Effector memory CD4-positive, alpha-beta T cell (primary cell): ENCODE data around the gene ANKRD7.
A peak's percentile ranks its signal among the peaks of the same experiment; 100 is the strongest.

Experiments used
- DNase-seq, 3 donors: peaks; one replicate each; pipeline ENCODE4 v3.0.0-alpha.2; 2020
- H3K27ac ChIP-seq: 2 replicates; pipeline ENCODE4 v1.7.0; 2013; ENCODE audit warnings: mild to moderate bottlenecking, low read length, moderate library complexity; ENCODE audit not compliant: insufficient read depth, poor library complexity, severe bottlenecking
- H3K27me3 ChIP-seq: replicated peaks from 2 replicates; pipeline ENCODE4 v1.7.0; 2013; ENCODE audit warnings: mild to moderate bottlenecking, low read length; ENCODE audit not compliant: insufficient read depth, control insufficient read depth, poor library complexity, severe bottlenecking
- H3K36me3 ChIP-seq: 2 replicates; pipeline ENCODE4 v1.7.0; 2013; ENCODE audit warnings: mild to moderate bottlenecking, low read length, moderate library complexity; ENCODE audit not compliant: control insufficient read depth, insufficient read depth
- H3K4me1 ChIP-seq: 2 replicates; pipeline ENCODE4 v1.7.0; 2013; ENCODE audit warnings: low read length, mild to moderate bottlenecking; ENCODE audit not compliant: control insufficient read depth, insufficient read depth, poor library complexity, severe bottlenecking
- H3K4me3 ChIP-seq: 2 replicates; pipeline ENCODE4 v1.7.0; 2013; ENCODE audit warnings: low read length, low read depth, mild to moderate bottlenecking; ENCODE audit not compliant: insufficient read depth, poor library complexity, severe bottlenecking
- H3K9me3 ChIP-seq: 2 replicates; pipeline ENCODE4 v1.7.0; 2013; ENCODE audit warnings: mild to moderate bottlenecking, low read length, moderate library complexity; ENCODE audit not compliant: control insufficient read depth
- total RNA-seq, 3 donors: gene quantifications; one replicate each; lab custom pipeline; 2026; lab: John Stamatoyannopoulos, UW

The ANKRD7 gene, protein sequence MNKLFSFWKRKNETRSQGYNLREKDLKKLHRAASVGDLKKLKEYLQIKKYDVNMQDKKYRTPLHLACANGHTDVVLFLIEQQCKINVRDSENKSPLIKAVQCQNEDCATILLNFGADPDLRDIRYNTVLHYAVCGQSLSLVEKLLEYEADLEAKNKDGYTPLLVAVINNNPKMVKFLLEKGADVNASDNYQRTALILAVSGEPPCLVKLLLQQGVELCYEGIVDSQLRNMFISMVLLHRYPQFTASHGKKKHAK
- total RNA-seq: 0 to 0.35 (median 0.09) reads per million in 3 donors

GRCh38 chr7:118224521-118224920 lies at the start of gene ANKRD7:
ANKRD7 (plus strand) TSS chr7:118224704; CDS start chr7:118224831, 127 bp downstream.
- Histone ChIP-seq H3K27ac (no peak within 1 kb of the TSS), H3K9me3 (no peaks in the 10 kb centered on the region), H3K4me1 (no peaks in the 10 kb centered on the region), H3K4me3 (no peak within 1 kb of the TSS), H3K27me3 (no peaks in the 10 kb centered on the region), H3K36me3 (no peaks in the 10 kb centered on the region)
- no peak for DNase-seq

DNA sequence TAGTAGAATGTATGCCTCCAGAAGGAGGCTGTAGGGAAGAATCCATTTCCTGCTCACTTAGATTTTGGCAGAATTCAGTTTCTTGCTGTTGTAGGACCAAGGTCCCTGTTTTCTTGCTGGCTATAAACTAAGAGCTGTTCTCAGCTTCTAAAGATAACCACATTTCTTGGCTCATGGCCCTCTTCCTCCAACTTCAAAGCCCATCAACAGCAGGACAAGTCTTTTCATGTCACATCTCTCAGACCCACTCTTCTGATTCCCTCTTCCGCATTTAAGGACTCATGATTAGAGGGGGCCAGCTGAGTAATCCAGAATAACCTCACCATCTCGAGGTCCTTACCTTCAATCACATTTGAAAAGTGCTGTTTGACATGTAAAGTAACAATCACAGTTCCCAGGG lies 48.8 kb upstream of the ANKRD7 start:
- Histone ChIP-seq H3K9me3 (no peaks in the 10 kb centered on the region), H3K27me3 (no peaks in the 10 kb centered on the region), H3K4me1 (no peaks in the 10 kb centered on the region), H3K27ac (no peak overlapping the region), H3K4me3 (no peak overlapping the region), H3K36me3 (no peaks in the 10 kb centered on the region)
- DNase-seq: no peak

DNA sequence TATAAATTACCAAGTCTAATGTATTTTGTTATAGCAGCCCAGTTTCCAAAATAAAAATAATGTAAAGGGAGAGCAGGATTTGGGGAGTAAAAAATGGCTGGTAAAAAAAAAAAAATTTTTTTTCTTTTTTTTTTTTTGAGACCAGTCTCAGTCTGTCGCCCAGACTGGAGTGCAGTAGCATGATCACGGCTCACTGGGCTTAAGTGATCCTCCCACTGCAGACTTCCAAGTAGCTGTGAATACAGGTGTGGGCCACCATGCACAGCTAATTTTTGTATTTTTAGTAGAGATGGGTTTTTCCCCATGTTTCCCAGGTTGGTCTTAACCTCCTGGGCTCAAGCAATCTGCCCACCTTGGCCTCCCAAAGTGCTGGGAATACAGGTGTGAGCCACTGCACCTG lies 45.3 kb upstream of the ANKRD7 start:
- peaks cover 5% of the 10 kb centered on the region for H3K4me1 ChIP-seq
- DNase-seq: no peak
- H3K27me3 ChIP-seq: no peaks in the 10 kb centered on the region
- H3K36me3 ChIP-seq: no peaks in the 10 kb centered on the region
- H3K4me3 ChIP-seq: no peak overlapping the region
- no peak overlapping the region for H3K27ac ChIP-seq
- no peaks in the 10 kb centered on the region for H3K9me3 ChIP-seq

GRCh38 chr7:118182593-118183427 lies 41.7 kb upstream of the ANKRD7 start:
- Histone ChIP-seq H3K27me3 (no peaks in the 10 kb centered on the region), H3K36me3 (no peaks in the 10 kb centered on the region), H3K27ac (peak overlapping the region; percentile 89), H3K9me3 (no peaks in the 10 kb centered on the region), H3K4me1 (peaks cover 17% of the 10 kb centered on the region), H3K4me3 (peak overlapping the region; percentile 73)
- no peak for DNase-seq

DNA sequence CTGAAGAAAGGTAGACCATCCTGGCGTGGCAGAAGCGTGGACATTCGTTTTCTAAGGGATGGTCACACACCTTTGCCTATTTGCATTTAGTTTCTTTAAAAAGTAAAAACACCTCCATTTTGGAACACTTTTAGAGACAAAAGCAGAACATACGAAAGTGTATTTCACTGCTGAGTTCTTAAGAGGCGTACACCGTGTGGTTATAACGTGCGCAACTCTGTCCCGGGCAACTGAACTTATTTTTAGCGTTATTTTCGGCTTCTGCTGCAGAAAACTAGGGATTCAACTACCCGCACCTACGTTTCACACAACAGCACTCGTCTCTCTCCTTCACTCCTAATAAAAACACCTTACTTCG lies 41.1 kb upstream of the ANKRD7 start:
- Histone ChIP-seq H3K27me3 (no peaks in the 10 kb centered on the region), H3K27ac (peak overlapping the region; percentile 89), H3K4me3 (peak overlapping the region; percentile 73), H3K36me3 (no peaks in the 10 kb centered on the region), H3K4me1 (peaks cover 17% of the 10 kb centered on the region), H3K9me3 (no peaks in the 10 kb centered on the region)
- no peak for DNase-seq

GRCh38 chr7:118183786-118184564 lies 40.5 kb upstream of the ANKRD7 start, which contains the start of gene LSM8:
LSM8 (plus strand) TSS chr7:118184164; CDS start chr7:118184224, 60 bp downstream.
- no peaks in the 10 kb centered on the region for H3K27me3 ChIP-seq
- H3K4me3 ChIP-seq: peak within 1 kb of the TSS; percentile 73

GRCh38 chr7:118184565-118184940 lies 40.0 kb upstream of the ANKRD7 start:
- no peaks in the 10 kb centered on the region for H3K36me3 ChIP-seq
- no peaks in the 10 kb centered on the region for H3K27me3 ChIP-seq
- peaks cover 17% of the 10 kb centered on the region for H3K4me1 ChIP-seq
- H3K4me3 ChIP-seq: peak overlapping the region; percentile 73
- no peak for DNase-seq
- H3K9me3 ChIP-seq: no peaks in the 10 kb centered on the region
- H3K27ac ChIP-seq: peak overlapping the region; percentile 89

More at GRCh38 chr7:118183786-118184564, 40.5 kb upstream of the ANKRD7 start, which contains the start of gene LSM8:
- Histone ChIP-seq H3K27ac (peak within 1 kb of the TSS; percentile 89), H3K36me3 (no peaks in the 10 kb centered on the region), H3K4me1 (peaks cover 17% of the 10 kb centered on the region), H3K9me3 (no peaks in the 10 kb centered on the region)
- DNase-seq: peak; percentile 95 to 96 (median 95)

- DNase-seq: no peak
Observed at GRCh38 chr7:118185163-118185860, 39.2 kb upstream of the ANKRD7 start.

DNA sequence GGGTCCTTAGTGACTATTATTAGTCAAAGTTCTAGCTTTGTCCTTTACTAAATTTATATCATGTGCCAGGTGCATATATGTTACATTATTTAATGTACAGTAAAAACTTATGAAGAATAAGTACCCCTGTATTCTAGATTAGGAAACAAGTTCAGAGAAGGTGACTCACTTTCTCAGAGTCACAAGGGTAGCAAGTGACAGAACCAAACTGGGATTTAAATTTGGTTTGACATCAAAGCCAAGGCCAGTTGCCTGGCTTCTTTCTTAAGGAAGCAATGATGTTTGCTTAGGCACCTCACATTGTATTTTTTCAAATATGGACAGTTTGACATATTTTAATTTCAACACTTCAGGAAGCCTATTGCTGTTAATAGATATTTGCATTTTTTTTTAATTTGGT lies 38.0 kb upstream of the ANKRD7 start:
- no peaks in the 10 kb centered on the region for H3K27me3 ChIP-seq
- H3K4me3 ChIP-seq: no peak overlapping the region
- H3K27ac ChIP-seq: no peak overlapping the region
- no peak for DNase-seq
- H3K4me1 ChIP-seq: peaks cover 17% of the 10 kb centered on the region
- no peaks in the 10 kb centered on the region for H3K9me3 ChIP-seq
- peaks cover 7% of the 10 kb centered on the region for H3K36me3 ChIP-seq

More at GRCh38 chr7:118185163-118185860, 39.2 kb upstream of the ANKRD7 start:
- Histone ChIP-seq H3K27ac (no peak overlapping the region), H3K9me3 (no peaks in the 10 kb centered on the region), H3K27me3 (no peaks in the 10 kb centered on the region), H3K4me3 (peak overlapping the region; percentile 73), H3K36me3 (no peaks in the 10 kb centered on the region), H3K4me1 (peaks cover 17% of the 10 kb centered on the region)
